GM21786 (cell line): ENCODE results near the gene C12orf60.

ENCODE experiments used
- ATAC-seq: cut with Tn5 transposase; IDR thresholded peaks from one replicate; pipeline ENCODE4 v1.9.1; 2021; ENCODE audit not compliant: unreplicated experiment

The C12orf60 gene

GRCh38 chr12:14833952-14834351, 30.5 kb downstream of the C12orf60 start:
- no peak for ATAC-seq

GRCh38 chr12:14834509-14834908, 31.0 kb downstream of the C12orf60 start:
- no peak for ATAC-seq

DNA sequence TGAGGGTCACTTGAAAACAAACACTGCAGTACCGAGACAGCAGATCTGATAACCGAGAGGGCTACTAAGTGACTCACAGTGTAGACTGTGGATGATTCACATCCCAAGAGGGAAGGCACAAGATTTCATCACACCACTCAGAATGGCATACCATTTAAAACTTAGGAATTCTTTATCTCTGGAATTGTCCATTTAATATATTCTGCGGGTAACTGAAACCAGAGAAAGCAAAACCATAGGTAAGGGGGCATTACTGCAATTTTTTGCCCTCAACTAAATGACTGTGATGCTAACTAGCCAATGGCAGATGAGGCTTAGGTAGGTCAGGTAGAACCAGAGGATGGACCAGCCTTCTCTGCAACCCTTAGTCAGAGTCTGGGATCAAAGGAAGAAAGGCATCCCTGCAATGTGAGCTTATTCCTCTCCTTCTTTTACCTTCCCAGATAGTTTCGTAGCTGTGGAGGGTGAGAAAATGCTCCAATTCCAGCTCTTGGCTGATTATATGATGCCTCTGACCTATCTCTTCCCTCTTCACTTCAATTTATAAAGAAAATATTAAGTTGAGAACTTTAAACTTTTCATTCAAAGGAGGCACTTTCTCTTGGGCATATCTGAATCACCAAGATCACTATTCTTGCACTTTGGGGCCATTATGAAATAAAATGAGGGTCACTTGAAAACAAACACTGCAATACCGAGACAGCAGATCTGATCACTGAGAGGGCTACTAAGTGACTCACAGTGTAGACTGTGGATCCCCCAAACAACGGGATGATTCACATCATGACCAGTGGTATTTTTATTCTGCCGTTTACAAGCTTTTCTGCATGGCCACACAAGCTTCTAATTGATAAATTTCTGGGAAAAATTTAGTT, 33.1 kb downstream of the C12orf60 start:
- ATAC-seq, result no peak

DNA sequence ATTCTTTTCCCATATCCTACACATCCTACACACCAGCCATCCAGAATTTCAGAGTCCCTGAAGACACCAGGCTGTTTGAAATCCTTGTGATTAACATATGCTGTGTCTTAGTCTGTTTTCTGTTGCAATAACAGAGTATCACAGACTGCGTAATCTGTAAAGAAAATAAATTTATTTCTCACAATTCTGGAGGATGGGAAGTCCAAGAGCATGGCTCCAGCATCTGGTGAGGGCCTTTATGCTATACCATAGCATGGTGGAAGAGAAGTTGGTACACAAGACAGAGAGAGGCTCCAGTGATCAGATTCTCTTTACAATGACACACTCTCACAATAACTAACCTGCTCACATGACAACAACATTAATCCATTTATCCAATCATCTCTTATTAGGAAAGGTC, 35.8 kb downstream of the C12orf60 start:
- ATAC-seq, result no peak

- ATAC-seq, result no peak
Measured at GRCh38 chr12:14840616-14841015, 37.1 kb downstream of the C12orf60 start.

DNA sequence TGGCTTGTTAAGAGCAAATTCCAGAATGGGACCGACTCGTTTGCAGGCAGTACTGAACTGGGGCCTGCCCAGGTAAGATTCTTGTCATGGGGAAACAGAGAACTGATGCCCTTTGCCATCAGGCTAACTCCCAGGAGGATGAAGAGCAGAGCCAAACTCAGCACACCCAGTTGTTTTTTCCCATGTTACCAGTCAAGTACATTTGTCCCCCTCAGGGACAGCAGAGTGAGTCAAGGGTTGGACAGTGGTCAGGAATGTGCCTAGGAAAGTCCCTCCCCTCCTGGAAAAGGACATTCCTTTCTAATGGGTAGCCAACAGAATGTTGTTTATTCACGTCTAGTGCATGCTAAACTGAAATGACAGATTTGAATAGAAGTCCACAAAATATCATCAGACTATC, 38.3 kb downstream of the C12orf60 start:
- no peak for ATAC-seq

- ATAC-seq, result no peak
Measured at GRCh38 chr12:14842315-14842714, 38.8 kb downstream of the C12orf60 start.

DNA sequence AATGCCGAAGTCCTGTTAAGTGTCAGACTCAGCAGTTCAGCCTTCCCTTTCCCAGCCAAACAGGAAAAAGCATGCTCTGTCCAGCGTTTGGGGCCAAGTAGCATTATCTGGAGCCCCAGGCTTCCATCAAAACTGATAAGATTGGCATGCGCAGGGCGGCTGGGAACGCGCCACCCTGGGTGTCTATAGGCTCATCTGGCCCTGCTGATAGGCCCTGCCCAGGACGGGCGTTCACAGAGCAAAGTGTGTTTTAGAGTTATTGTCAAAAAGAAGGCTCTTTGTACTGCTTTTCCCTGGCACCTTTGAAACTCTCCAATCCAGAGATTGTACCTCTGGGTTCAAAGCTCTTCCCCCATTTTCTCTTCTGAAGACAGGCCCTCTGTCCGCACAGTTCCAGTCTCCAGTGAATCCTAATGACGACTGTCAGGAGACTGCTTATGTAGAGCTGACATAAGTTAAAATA, 40.0 kb downstream of the C12orf60 start, which contains the start of gene ART4:
TSS of gene ART4 (minus strand) at position 102 of the 463 bp plus-strand sequence. CDS start 413 bp downstream, outside the sequence.
- ATAC-seq, result no peak

GRCh38 chr12:14844401-14844800, 40.9 kb downstream of the C12orf60 start:
- ATAC-seq, result no peak

DNA sequence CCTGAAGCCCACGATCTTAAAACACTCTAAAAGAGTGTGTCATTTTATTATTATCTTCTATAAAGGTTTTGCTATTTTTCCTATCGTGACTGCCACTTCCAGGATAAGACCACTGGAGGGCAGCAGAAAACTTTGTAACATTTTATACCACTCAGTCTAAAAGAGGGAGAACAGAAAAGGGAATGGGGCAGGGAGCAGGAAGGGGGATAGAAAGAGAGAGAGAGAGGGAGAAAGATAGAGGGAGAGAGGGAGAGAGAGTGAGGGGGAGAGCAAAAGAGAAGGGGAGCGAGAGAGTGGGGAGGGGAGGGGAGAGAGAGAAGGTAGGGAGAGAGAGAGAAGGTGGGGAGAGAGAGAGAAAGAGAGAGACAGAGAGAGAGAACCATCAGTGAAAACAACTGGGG, 41.9 kb downstream of the C12orf60 start:
- no peak for ATAC-seq

- ATAC-seq, result no peak
Measured at GRCh38 chr12:14846042-14846587, 42.6 kb downstream of the C12orf60 start.

GRCh38 chr12:14846876-14847580, 43.6 kb downstream of the C12orf60 start:
- ATAC-seq, result no peak

DNA sequence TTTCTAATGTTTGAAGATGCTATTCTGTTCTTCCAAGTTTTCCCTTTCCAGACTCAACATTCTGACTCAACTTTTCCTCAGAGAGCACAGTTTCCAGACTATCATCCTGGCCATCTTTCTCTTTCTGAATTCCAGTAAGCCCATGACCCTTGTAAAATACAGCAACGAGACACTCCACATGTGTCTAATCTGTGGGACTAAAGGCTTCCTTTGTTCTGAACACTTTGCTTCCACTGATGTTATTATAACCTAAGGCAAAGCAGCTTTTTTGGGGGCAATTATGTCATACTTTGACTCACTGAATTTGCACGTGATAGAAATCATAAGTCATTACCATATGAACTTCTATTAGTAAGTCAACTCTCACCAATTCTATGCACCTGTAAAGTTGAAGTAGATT, 46.2 kb downstream of the C12orf60 start:
- ATAC-seq, result no peak

- peak; percentile 48 for ATAC-seq
Measured at GRCh38 chr12:14850929-14851663, 47.6 kb downstream of the C12orf60 start.

GRCh38 chr12:14852880-14853279, 49.4 kb downstream of the C12orf60 start:
- ATAC-seq, result no peak

DNA sequence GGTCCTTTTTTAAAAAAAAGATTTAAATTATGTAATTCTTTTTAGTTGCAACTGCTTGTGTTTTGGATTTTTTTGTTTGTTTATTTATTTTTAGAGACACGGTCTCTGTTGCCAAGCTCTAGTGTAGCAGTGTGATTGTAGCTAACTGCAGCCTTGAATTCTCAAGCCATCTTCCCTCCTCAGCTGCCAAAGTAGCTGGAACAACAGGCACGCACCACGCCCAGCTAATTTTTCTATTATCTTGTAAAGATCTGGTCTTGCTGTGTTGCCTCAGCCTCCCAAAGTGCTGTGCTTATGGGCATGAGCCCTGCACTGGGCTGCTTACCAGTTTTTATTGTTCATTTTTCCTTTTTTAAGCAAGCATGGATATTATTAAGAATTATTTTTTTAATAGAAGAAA, 50.5 kb downstream of the C12orf60 start:
- ATAC-seq, result no peak

DNA sequence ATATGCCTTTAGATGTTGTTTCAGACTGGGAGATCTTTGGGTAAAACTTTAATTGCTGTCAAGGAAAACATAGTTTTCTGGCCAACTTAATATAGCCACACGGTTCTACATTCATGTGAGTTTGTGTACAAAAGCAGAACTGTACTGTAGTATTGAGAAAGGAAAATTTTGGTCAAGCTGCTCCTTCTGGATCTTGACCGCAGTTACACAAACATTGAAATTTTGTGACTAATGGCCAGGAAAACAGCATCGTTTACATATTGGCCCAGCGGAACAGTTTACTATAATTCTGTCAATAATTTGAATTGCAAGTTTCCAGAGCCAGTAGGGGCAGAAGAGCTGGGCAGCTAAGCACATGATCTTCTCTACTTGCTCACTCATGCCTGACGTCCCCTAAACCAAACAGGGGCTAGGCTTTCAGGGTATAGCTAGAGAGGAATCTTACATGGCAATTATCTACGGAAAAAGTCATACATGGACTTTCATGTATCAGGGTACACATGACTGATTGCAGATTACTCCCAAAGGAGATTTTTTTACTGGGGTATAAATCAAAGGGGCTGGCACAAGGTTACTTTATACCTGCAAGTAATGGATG, 51.2 kb downstream of the C12orf60 start:
- no peak for ATAC-seq

DNA sequence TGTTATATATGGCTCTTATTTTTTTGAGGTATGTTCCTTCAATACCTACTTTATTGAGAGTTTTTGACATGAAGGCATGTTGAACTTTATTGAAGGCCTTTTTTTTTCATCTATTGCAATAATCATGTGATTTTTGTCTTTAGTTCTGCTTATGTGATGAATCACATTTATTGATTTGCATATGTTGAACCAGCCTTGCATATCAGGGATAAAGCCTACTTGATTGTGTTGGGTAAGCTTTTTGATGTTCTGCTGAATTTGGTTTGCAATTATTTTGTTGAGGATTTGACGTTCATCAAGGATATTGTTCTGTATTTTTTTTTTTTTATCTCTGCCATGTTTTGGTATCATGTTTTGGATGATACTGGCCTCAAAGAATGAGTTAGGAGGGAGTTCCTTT, 55.0 kb downstream of the C12orf60 start:
- ATAC-seq, result no peak

DNA sequence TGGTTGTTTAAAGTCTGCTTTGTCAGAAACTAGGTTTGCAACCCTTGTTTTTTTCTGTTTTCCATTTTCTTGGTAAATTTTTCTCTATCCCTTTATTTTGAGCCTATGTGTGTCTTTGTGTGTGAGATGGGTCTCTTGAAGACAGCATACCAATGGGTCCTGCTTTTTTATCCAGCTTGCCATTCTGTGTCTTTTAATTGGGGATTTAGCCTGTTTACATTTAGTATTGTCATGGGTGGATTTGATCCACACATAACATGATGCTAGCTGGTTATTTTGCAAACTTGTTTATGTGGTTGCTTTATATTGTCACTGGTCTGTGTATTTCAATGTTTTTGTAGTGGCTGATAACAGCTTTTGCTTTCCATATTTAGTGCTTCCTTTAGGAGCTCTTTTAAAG, 57.0 kb downstream of the C12orf60 start:
- no peak for ATAC-seq

GRCh38 chr12:14868916-14869506, 65.5 kb downstream of the C12orf60 start:
- no peak for ATAC-seq
